Caki2 (cell line): ENCODE measurements around the gene AIFM2. TPM values are rescaled to one million over a fixed set of nuclear protein-coding genes. Genes with fewer than 3 reads are reported as not detected.
"Not testable (repeated sequence)": the region's sequence is repeated elsewhere in the genome, so short reads cannot be mapped to it uniquely, and the experiment has no call there.

Experiments used
- DNase-seq: peaks from one replicate; pipeline ENCODE4 v3.0.0-alpha.2; 2015; ENCODE audit warnings: low read depth
- in situ Hi-C: cut with HindIII; loops from 2 replicates; pipeline ENCODE4 v1.10.0; 2016; ENCODE audit warnings: low sequenced_read_pairs, low pct_unique_long_range_greater_than_20kb, mixed read lengths
- total RNA-seq: library from RNA; depleted of rRNA; stranded (reverse); fragments of >200 nt; shearing (Covaris generic); gene quantifications from 2 replicates; pipeline ENCODE4 v1.2.3, GENCODE V29; 2014; ENCODE audit warnings: low replicate concordance

Gene AIFM2
- total RNA-seq, 1 experiment from 2014 or later, result 42.7 TPM

DNA sequence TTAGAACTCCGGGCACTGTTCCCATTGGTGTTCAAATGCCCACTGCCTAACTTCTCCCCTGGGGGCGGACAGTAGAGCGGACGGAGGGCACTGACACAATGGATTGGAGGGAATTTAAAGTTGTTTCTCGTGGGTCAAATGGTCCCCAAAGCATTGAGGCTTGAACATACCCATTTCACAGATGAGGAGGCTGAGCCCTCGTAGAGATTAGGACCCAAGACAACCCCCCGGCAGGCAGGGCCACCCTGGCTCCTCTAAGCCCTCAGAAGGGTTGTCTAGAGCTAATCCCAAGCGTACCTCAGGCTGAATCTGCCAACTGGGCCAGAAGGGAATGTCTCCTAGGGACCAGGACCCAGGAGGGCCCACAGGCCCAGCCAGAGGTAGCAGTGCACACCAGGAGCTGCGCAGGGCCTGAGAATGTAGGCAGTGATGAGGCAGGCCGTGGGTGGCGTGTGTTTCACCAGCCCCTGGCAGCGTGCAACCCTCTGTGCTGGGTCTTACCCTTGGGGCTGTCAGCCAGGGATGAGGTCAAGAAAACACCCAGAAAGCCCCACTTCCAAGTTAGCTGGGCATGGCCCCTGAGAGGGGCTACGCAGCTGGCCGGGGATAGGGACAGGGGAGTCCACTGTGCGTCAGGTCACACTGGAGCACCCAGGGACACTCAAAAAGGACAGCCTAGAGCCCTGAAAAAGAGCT is 5.8 kb downstream of the AIFM2 start:
- no peak for DNase-seq
- in situ Hi-C loops, result no loop called here

GRCh38 chr10:70125918-70126552 is 6.6 kb downstream of the AIFM2 start:
- in situ Hi-C loops, result no loop called here
- no peak for DNase-seq

- in situ Hi-C loops, result no loop called here
Observed at GRCh38 chr10:70124918-70125317, 7.7 kb downstream of the AIFM2 start.

GRCh38 chr10:70124415-70124814 is 8.2 kb downstream of the AIFM2 start:
- no peak for DNase-seq
- in situ Hi-C loops, result no loop called here

More at GRCh38 chr10:70124918-70125317, 7.7 kb downstream of the AIFM2 start:
- DNase-seq, result no peak

DNA sequence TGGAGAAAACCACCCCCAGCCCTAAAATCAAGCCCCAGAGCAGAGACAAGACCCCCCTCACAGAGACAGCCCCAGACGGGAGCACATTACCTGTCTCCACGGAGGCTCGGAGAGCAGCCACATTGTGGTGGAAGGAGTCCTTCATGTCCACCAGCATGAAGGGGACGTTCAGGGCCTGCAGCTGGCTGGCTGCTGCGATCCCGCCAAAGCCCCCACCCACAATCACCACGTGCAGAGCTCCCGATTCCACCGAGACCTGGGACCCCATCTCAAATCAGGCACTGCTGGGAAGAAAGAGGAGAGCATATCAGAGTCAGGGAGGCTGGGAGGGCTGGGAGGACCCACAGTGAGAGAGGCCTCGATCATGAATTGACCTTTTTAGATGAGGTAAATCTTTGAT is 8.8 kb downstream of the AIFM2 start:
- DNase-seq, result no peak
- in situ Hi-C loops, result no loop called here

DNA sequence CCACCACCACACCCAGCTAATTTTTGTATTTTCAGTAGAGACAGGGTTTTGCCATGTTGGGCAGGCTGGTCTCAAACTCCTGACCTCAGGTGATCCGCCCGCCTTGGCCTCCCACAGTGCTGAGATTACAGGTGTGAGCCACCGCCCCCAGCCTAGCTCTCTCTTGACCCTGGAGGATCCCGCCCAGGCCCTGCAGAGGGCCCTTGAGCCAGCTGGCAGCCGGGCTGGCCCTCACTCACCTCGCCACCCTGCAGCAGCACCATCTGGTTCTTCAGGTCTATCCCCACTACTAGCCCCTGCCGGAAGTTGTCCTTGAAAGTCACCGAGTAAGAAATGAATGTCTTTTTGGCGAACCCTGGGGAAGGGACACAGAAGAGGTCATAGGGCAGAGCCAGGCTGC is 9.5 kb downstream of the AIFM2 start:
- in situ Hi-C loops, DNase-seq: not testable (repeated sequence)

DNA sequence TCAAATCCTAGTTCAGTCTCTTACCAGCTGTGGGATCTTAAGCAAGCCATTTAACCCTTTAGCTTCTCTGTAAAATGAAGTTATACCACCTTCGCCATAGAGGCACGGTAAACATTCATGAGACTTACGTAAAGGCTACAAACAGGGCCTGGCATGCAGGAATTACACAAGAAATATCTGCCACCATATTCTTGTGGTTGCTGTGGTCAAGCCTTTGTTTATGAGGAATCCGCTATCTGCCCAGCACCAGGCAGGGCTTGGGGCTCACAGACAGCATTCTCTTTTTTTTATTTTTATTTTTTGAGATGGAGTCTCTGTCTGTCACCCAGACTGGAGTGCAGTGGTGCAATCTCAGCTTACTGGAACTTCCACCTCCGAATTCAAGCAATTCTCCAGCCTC is 9.9 kb downstream of the AIFM2 start:
- DNase-seq, result no peak
- in situ Hi-C loops, result no loop called here

DNA sequence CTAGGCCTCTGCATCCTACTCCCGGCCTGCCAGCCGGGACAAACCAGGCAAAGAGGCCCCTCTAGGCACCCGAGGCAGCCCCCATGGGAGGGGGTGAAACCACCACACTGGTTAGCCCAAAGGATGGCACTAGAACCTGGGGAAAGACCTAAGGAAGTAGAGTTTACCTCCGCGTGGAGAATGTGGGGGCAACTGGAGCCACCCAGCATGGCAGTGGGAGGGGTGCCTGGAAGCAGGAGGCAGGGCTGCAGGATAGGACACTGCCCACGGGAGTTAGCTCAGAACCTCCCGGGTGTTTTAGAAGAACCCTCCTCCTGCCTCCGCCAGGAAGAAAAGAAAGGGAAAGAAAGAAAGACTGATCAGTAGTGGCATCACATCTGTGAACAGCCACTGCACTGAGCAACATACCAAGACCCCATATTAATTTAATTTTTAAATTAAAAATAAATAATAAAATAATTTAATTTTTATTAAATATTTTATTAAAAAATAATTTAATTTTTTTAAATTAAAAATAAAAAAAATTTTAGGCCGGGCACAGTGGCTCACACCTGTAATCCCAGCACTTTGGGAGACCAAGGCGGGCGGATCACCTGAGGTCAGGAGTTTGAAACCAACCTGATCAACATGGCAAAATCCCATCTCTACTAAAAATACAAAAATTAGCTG is 11.2 kb downstream of the AIFM2 start:
- in situ Hi-C loops, result no loop called here

GRCh38 chr10:70120417-70120816 is 12.2 kb downstream of the AIFM2 start:
- in situ Hi-C loops, result no loop called here
- DNase-seq, result no peak

More for the DNA sequence above, 11.2 kb downstream of the AIFM2 start:
- DNase-seq, result no peak

- no peak for DNase-seq
- in situ Hi-C loops, result no loop called here
Observed at GRCh38 chr10:70119623-70120022, 13.0 kb downstream of the AIFM2 start.

DNA sequence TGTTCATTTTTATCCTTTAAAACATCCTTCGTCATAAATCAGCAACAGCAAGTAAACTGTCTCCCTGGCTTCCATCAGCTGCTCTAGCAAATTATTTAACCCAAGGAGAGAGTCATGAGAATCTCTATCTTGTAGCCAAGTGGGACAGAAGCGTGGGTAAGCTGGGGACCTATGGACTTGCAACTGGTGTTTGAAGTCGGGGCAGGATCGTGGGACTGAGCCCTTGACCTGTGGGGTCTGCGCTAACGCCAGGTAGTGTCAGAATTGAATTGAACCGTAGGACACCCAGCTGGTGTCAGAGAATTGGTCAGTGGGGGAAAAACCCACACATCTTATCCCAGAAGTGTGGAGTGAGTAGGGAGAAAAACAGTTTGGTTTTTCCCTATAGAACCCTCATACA is 13.4 kb downstream of the AIFM2 start:
- DNase-seq, result no peak
- in situ Hi-C loops, result no loop called here

- in situ Hi-C loops, result no loop called here
- DNase-seq, result no peak
Observed at GRCh38 chr10:70118196-70118595, 14.4 kb downstream of the AIFM2 start.

- DNase-seq, result no peak
- in situ Hi-C loops, result no loop called here
Observed at GRCh38 chr10:70117646-70118045, 15.0 kb downstream of the AIFM2 start.

GRCh38 chr10:70115948-70116682 is 16.5 kb downstream of the AIFM2 start:
- peak; percentile 35 for DNase-seq
- in situ Hi-C loops, result no loop called here

- in situ Hi-C loops, result no loop called here
- no peak for DNase-seq
Observed at GRCh38 chr10:70114902-70115301, 17.7 kb downstream of the AIFM2 start.

DNA sequence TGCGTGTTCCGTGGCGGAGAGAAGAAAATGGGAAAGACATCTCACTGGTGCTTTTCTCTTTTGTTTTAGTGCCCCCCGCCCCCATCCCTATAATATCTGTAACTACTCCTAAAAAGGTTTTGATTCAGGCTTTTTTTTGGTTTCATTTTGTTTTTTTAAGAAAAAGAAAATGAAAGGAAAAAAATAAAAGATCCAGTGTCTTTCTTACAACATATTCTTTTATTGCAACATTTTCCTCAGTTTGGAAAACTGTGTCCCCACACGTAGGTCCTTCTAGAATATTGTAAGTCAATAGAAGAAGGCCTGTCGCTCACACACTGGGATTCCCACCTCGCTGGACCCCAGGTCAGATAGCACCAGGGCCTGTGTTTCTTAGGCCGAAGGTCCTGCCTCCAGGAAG is 20.6 kb downstream of the AIFM2 start:
- in situ Hi-C loops, result no loop called here
- DNase-seq, result no peak

- in situ Hi-C loops, result no loop called here
Observed at GRCh38 chr10:70111496-70111895, 21.1 kb downstream of the AIFM2 start.

DNA sequence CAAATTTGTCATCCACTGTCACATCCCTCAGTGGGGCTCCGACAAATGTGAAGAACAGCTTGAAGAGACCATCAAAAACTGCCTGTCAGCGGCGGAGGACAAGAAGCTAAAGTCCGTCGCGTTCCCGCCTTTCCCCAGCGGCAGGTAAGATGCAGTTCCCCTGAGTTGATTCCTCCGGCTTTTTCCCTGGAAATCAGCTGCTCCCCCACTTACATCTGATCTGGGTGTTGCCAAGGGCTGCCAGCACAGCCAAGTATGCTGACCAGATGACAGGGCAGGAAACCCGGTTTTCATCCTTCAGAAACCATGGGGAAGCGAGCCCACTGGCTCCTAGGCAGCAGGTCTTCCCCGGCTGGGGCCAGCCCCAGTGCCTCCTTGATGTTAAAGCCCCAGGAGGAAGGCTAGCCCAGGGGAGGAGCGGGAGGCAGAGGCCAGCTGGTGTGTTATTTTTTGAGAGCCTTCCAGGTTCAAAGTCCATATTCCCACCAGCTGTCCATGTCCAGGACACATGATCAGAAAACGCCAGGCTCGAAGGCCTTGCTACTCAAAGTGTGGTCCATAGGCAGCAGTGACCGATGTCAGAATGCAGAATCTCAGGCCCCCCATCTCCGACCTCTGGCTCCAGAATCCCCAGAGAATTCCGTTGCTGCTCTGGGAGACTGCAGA is 23.4 kb downstream of the AIFM2 start:
- in situ Hi-C loops, result no loop called here
- DNase-seq, result no peak

More at GRCh38 chr10:70111496-70111895, 21.1 kb downstream of the AIFM2 start:
- DNase-seq, result no peak
